NB4 (cell line): ENCODE measurements around the gene GPR135.

Experiments used
- CTCF ChIP-seq: IDR thresholded peaks from one replicate; pipeline ENCODE4 v1.5.1; 2012; ENCODE audit warnings: low read depth, low read length
- POLR2A ChIP-seq: IDR thresholded peaks from 2 replicates; pipeline ENCODE4 v1.6.1; 2011; ENCODE audit warnings: mild to moderate bottlenecking; ENCODE audit not compliant: insufficient read length; ENCODE audit errors: extremely low read depth

DNA sequence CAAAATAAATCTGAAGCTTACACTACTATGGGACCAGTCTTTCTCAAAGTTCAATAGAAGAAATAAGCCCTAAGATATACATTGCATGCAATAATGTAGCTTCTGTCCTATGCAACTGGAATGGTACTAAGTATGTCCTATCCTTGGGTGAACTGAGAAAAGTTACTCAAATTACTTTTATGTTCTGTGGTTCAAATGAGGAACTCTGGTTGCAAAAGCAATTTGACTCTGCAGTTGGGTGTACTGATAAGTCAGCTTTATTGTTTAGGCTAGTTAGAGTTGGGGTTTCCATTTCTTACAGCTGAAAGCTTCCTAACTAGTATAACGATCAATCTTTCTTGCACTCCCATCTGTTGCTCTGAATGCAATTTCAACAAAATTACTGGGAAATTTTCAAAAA, 29.2 kb downstream of the GPR135 start:
- TF ChIP-seq CTCF = no peak
- no peak for TF ChIP-seq POLR2A
